RPMI7951 (cell line): ENCODE results near the gene ARHGAP26. TPM values are rescaled to one million over a fixed set of nuclear protein-coding genes. Genes with fewer than 3 reads are reported as not detected.
"Not testable (repeated sequence)": the region's sequence is repeated elsewhere in the genome, so short reads cannot be mapped to it uniquely, and the experiment has no call there.

Source experiments
- DNase-seq: peaks from one replicate; pipeline ENCODE4 v3.0.0-alpha.2; 2012; ENCODE audit warnings: low read depth
- total RNA-seq: library from RNA; depleted of rRNA; stranded (reverse); fragments of >200 nt; shearing (Covaris generic); gene quantifications from 2 replicates; pipeline ENCODE4 v1.2.3, GENCODE V29; 2014

Gene ARHGAP26
- total RNA-seq, 1 experiment from 2014 or later: 1.1 TPM

- no peak for DNase-seq
These were observed 346.6 kb downstream of the ARHGAP26 start for GRCh38 chr5:143116814-143117213.

GRCh38 chr5:143117821-143118220 is 347.6 kb downstream of the ARHGAP26 start:
- DNase-seq: no peak

GRCh38 chr5:143118222-143118621 is 348.0 kb downstream of the ARHGAP26 start:
- DNase-seq: no peak

- DNase-seq: not testable (repeated sequence)
These were observed 348.6 kb downstream of the ARHGAP26 start for GRCh38 chr5:143118818-143119217.

GRCh38 chr5:143119291-143119769 is 349.2 kb downstream of the ARHGAP26 start:
- no peak for DNase-seq

- no peak for DNase-seq
These were observed 349.7 kb downstream of the ARHGAP26 start for GRCh38 chr5:143119881-143120341.

GRCh38 chr5:143120460-143121134 is 350.4 kb downstream of the ARHGAP26 start:
- no peak for DNase-seq

- DNase-seq: no peak
These were observed 350.9 kb downstream of the ARHGAP26 start for GRCh38 chr5:143121135-143121475.

- DNase-seq: peak; percentile 43
These were observed 354.4 kb downstream of the ARHGAP26 start for GRCh38 chr5:143124593-143124992.

GRCh38 chr5:143126174-143127019 is 356.2 kb downstream of the ARHGAP26 start:
- no peak for DNase-seq

GRCh38 chr5:143128412-143129071 is 358.4 kb downstream of the ARHGAP26 start:
- DNase-seq: no peak

GRCh38 chr5:143129203-143129602 is 359.0 kb downstream of the ARHGAP26 start:
- DNase-seq: no peak

- DNase-seq: no peak
These were observed 359.9 kb downstream of the ARHGAP26 start for GRCh38 chr5:143129910-143130612.

GRCh38 chr5:143130613-143131305 is 360.6 kb downstream of the ARHGAP26 start:
- DNase-seq: no peak

GRCh38 chr5:143131972-143132371 is 361.8 kb downstream of the ARHGAP26 start:
- no peak for DNase-seq

GRCh38 chr5:143132739-143133138 is 362.6 kb downstream of the ARHGAP26 start:
- DNase-seq: no peak

- no peak for DNase-seq
These were observed 363.5 kb downstream of the ARHGAP26 start for GRCh38 chr5:143133721-143134120.

GRCh38 chr5:143134269-143134668 is 364.1 kb downstream of the ARHGAP26 start:
- peak; percentile 20 for DNase-seq

- DNase-seq: no peak
These were observed 364.7 kb downstream of the ARHGAP26 start for GRCh38 chr5:143134900-143135299.

GRCh38 chr5:143135832-143136551 is 365.8 kb downstream of the ARHGAP26 start:
- DNase-seq: no peak
